Stimulated activated CD4-positive, alpha-beta T cell treated with anti-CD3 and anti-CD28 coated beads, Interleukin-12 subunit alpha, Interleukin-12 subunit beta, amount 100 ng/mL, for 4 hours (primary cell): ENCODE measurements around the gene ABCC4.

ENCODE experiments used
- DNase-seq: peaks from one replicate; pipeline ENCODE4 v3.0.0-alpha.2; 2020

The ABCC4 gene, protein sequence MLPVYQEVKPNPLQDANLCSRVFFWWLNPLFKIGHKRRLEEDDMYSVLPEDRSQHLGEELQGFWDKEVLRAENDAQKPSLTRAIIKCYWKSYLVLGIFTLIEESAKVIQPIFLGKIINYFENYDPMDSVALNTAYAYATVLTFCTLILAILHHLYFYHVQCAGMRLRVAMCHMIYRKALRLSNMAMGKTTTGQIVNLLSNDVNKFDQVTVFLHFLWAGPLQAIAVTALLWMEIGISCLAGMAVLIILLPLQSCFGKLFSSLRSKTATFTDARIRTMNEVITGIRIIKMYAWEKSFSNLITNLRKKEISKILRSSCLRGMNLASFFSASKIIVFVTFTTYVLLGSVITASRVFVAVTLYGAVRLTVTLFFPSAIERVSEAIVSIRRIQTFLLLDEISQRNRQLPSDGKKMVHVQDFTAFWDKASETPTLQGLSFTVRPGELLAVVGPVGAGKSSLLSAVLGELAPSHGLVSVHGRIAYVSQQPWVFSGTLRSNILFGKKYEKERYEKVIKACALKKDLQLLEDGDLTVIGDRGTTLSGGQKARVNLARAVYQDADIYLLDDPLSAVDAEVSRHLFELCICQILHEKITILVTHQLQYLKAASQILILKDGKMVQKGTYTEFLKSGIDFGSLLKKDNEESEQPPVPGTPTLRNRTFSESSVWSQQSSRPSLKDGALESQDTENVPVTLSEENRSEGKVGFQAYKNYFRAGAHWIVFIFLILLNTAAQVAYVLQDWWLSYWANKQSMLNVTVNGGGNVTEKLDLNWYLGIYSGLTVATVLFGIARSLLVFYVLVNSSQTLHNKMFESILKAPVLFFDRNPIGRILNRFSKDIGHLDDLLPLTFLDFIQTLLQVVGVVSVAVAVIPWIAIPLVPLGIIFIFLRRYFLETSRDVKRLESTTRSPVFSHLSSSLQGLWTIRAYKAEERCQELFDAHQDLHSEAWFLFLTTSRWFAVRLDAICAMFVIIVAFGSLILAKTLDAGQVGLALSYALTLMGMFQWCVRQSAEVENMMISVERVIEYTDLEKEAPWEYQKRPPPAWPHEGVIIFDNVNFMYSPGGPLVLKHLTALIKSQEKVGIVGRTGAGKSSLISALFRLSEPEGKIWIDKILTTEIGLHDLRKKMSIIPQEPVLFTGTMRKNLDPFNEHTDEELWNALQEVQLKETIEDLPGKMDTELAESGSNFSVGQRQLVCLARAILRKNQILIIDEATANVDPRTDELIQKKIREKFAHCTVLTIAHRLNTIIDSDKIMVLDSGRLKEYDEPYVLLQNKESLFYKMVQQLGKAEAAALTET (N-terminal part only)

GRCh38 chr13:95301183-95301967 is at the start of gene ABCC4:
ABCC4 (minus strand) TSS chr13:95301451; CDS start chr13:95301314, 137 bp downstream.
- peak; percentile 63 for DNase-seq

GRCh38 chr13:95349267-95349666 is 48.0 kb upstream of the ABCC4 start:
- no peak for DNase-seq

DNA sequence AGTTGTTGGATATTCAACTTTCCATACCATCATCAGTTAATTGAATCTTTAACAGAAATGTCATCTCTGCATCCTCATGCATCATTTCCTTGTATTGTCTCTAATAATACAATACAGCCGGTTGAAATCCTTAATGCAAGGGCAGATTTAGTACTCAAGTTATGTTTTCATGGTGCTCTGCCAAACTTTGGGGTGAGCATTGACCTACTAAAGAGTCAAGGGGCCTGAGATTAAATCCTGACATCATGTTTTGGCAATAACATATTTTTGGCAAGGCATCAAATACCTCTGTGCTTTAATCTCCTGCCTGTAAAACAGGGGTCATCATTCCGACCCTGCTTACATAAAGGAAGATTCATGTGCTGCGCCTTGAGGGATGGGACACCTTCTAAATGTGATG is 42.7 kb upstream of the ABCC4 start:
- DNase-seq, result no peak

- no peak for DNase-seq
Observed at GRCh38 chr13:95341441-95341840, 40.2 kb upstream of the ABCC4 start.

GRCh38 chr13:95338905-95339304 is 37.7 kb upstream of the ABCC4 start:
- no peak for DNase-seq

- no peak for DNase-seq
Observed at GRCh38 chr13:95337597-95337996, 36.3 kb upstream of the ABCC4 start.

DNA sequence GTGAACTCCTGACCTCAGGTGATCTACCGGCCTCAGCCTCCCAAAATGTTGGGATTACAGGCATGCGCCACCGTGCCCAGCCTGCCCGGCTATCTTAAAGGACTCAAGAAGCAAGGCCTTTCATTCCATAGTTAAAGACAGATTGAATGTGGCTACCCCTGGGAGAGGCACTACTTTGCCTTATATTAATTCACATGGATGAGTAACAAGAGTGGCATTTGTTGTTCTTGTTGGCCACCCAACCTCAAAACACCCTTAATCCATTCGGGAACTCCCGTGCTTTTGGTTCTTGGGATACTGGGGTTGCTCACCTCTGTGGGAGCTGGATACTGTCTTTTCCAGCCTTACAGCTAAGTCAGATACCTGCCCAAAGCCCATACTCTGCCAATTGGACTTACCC is 34.4 kb upstream of the ABCC4 start:
- no peak for DNase-seq

- DNase-seq, result no peak
Observed at GRCh38 chr13:95328386-95328785, 27.1 kb upstream of the ABCC4 start.

DNA sequence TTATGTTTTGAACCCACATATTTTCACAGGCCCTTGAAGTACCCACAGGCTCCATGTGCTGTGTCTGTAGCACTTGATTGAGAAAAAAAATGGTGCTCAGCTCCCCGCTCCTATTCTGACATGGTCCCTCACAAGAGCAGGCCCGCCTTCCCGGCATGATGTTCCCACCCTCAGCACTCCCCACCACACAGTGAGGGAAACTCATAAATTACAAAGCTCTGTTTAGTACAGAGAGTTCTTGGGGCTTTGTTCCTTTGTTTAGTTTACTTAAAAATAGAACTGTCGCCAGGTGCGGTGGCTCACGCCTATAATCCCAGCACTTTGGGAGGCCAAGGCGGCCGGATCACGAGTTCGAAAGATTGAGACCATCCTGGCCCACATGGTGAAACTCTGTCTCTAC is 25.9 kb upstream of the ABCC4 start:
- no peak for DNase-seq

GRCh38 chr13:95326695-95327094 is 25.4 kb upstream of the ABCC4 start:
- DNase-seq, result no peak

GRCh38 chr13:95325485-95325884 is 24.2 kb upstream of the ABCC4 start:
- DNase-seq, result no peak

GRCh38 chr13:95323930-95324662 is 22.8 kb upstream of the ABCC4 start:
- DNase-seq, result no peak

GRCh38 chr13:95319551-95320274 is 18.5 kb upstream of the ABCC4 start:
- no peak for DNase-seq

DNA sequence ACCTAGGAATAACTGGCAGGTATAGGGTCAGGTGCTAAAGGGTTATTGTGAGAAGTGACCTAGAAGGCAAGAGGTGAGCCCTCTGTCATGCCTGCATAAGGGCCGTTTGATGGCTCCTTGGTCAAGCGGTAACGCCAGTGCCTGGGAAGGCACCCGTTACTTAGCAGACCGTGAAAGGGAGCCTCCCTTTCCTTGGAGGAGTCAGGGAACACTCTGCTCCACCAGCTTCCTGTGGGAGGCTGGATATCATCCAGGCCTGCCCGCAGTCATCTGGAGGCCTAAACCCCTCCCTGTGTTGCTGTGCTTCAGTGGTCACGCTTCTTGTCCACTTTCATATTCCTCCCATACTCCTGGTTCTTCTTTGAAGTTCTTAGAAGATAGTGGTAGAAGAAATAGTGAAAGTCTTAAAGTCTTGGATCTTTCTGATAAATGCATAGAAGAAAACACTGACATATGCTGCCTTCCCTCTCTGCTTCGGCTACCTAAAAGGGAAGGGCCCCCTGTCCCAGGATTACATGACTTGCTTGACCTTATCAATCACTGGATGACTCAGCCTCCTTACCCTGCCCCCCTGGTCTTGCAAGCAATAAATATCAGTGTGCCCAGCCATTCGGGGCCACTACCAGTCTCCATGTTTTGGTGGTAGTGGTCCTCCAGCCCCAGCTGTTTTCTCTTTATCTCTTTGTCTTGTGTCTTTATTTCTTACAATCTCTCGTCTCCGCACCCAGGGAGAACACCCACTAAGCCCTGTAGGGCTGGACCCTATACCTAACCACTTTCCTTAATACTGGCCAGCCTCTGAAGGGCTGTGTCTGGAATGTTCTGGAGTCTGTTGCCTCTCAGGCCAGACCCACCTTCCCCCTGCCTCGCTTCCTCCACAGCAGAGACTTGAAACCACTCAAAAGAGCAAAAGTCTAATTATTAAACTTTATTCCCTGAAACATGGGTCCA is 16.1 kb upstream of the ABCC4 start:
- no peak for DNase-seq

- DNase-seq, result no peak
Observed at GRCh38 chr13:95315752-95316151, 14.5 kb upstream of the ABCC4 start.

DNA sequence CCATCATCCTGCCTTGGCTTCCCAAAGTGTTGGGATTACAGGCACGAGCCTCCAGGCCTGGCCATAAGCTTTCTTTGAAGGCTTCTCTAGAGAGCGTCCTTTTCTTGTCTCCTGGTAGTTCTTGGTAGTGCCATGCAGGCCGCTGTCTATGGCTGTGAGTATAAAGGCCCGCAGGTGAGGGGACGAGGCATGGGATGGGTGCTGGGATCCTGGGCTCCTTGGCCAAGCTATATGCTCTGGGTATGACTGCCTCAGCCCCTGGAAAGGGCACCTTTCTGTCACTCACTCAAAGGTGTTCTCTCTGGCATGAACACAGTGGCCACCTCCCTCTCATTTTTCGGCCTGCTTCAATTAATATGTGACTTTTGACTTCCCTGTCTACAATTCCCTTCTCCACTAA is 6.3 kb upstream of the ABCC4 start:
- no peak for DNase-seq

DNA sequence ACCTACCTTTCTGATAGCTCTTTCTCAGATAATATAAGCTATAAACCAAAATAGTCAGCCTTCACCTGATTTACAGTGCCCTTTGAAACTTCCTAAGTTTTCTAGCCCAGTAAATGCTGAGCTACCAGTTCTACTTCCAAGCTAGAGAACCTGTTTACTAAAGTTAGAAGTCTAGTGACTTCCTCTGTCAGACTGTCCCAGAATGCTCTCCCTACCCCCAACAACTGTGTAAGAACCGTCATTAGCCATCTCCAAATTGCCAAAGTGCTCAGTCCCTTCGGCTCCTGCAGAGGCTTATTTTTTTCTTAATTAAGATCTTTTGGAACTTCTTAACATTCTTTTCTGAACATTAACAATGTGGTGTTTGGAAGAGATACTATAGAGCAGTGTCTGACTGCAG is 3.2 kb upstream of the ABCC4 start:
- no peak for DNase-seq

DNA sequence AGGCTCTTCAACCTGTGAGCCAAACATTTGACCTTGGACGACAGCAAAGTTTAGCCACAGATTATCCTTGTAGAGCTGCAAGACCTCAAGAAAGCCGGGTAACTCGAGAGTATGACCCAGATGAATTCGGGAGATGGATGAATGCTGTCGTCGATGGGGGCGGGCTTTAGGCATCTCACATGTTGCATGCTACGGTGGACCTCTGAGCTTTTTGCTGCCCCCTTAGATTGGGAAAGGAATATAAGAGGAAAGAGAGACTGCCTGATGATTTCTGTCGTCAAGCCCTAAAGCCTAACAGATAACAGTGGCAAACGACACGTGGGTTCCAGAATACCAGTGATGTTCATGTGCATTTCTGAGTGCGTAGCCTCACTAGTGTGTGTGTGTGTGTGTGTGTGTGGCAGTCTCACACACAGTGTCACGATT is 730 bp upstream of the ABCC4 start:
- no peak for DNase-seq

DNA sequence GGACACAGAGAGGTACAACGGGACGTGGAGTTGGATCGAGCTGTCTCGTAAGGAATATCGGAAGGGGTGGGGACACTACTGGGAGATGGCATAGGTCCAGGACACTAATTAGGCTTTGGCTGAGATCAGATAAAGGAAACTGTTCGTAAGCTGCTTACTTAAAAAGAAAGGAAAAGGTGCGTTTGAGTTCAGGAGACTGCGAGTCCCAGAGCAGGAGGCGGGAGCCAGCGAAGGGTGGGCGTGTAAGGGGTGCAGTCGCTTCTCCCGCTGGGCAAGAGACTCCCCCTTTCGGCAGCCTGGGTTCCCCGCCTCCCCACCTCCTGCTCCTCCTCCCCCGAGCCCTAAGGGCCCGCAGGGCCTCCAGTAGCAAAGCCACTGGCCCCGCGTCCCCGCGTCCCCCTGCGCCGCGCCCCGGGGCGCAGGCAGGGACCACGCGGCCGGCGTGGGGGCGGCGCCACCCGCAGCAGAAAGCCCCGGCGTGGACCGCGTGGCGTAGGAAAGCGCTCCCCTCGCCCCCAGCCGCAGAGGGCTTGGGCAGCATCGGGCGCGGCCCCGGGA is 547 bp downstream of the ABCC4 start:
- peak; percentile 50 for DNase-seq
